Omental fat pad (tissue), 4 donors: ENCODE measurements around the gene TEAD1. TPM values are rescaled to one million over a fixed set of nuclear protein-coding genes. Genes with fewer than 3 reads are reported as not detected.

Experiments
- ATAC-seq: fragments of 150-250 bp; one replicate; pipeline ENCODE4 v1.9.1; 2016; ENCODE audit warnings: mild to moderate bottlenecking, moderate library complexity; ENCODE audit not compliant: low FRiP score
- DNase-seq: peaks from one replicate; pipeline ENCODE4 v3.0.0-alpha.2; 2019; ENCODE audit warnings: low spot score
- total RNA-seq, 4 donors: library from RNA; depleted of rRNA; stranded (reverse); fragments of >200 nt; gene quantifications; one replicate each; pipeline ENCODE4 v1.1.0, GENCODE V29; 2016
- TF ChIP-seq, protein P1 (sequence below), 3 donors: fragments of 450-650 bp; IDR thresholded peaks; one replicate each; pipeline ENCODE4 v1.5.1; 2016 to 2017; ENCODE audit warnings: antibody characterized with exemption in 3 of 3, mild to moderate bottlenecking in 3 of 3, moderate library complexity in 2 of 3

Gene TEAD1
- total RNA-seq, 4 donors from 2014 or later = 81.7 to 123 (median 103) TPM

DNA sequence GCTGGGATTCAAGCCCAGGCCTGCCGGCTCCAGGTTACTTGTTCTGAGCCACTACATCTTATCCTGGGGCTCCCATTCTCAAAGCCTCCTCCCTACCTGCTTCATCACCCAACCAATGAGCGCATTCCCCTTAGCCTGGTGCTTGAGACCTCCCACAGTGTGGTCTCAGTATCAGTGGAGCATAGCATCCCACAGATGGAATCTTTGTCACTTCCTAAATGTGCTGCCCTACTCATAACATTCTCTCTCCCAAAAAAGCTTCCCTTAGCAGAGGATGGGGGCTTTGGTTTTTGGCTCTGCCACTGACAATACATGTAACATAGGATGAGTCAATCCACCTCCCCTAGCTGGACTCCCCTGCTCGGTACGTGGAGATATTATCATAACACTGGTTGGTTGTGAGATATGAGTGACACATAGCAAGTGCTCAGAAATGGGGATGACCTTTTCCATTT, 28.8 kb downstream of the TEAD1 start:
- ATAC-seq = no peak

DNA sequence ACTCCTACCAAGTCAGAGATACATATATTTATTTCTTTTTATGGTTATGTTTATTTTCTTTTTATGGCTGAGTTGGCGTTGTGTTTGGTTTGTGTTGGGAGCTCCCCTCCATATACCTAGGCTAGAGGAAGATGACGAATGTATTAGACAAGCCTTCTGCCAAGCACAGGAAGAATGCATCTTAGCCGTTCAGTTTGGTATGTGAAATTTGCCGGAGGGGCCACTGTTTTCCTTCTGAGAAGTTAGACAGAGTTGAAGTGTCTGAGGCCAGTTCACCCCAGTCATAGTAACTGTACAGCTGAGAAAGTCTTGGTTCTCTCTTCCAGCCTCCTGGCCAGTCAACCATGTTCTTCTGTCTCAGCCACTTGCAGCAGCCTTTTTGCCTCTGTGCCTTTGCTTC, 29.8 kb downstream of the TEAD1 start:
- DNase-seq (no peak), ATAC-seq (no peak)
- TF ChIP-seq, protein P1, sequence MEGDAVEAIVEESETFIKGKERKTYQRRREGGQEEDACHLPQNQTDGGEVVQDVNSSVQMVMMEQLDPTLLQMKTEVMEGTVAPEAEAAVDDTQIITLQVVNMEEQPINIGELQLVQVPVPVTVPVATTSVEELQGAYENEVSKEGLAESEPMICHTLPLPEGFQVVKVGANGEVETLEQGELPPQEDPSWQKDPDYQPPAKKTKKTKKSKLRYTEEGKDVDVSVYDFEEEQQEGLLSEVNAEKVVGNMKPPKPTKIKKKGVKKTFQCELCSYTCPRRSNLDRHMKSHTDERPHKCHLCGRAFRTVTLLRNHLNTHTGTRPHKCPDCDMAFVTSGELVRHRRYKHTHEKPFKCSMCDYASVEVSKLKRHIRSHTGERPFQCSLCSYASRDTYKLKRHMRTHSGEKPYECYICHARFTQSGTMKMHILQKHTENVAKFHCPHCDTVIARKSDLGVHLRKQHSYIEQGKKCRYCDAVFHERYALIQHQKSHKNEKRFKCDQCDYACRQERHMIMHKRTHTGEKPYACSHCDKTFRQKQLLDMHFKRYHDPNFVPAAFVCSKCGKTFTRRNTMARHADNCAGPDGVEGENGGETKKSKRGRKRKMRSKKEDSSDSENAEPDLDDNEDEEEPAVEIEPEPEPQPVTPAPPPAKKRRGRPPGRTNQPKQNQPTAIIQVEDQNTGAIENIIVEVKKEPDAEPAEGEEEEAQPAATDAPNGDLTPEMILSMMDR (IDR thresholded peaks at IDR 0.05) = no peak

More for the DNA sequence above, 28.8 kb downstream of the TEAD1 start:
- TF ChIP-seq, protein P1 (IDR thresholded peaks at IDR 0.05) = no peak
- DNase-seq = no peak

DNA sequence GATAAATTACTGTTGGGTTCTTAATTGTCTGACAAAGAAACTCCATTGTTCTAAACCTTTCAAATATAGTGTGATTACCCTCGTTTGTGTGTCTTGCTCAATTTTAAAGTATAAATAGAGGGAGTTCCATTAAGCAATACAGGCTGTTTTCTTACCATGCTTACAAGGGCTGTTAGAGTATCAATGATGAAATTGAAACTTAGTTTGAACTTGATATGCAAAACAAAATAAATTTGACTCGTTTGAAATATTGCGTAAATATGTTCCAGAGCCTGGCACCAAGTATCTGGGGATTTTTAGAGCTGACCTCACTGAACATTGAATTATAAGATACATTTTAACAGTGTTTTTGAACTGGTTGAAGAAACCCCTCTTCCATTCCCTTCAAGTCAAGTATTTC, 31.7 kb downstream of the TEAD1 start:
- TF ChIP-seq, protein P1 (IDR thresholded peaks at IDR 0.05) = no peak
- DNase-seq (no peak), ATAC-seq (peak; percentile 52)

DNA sequence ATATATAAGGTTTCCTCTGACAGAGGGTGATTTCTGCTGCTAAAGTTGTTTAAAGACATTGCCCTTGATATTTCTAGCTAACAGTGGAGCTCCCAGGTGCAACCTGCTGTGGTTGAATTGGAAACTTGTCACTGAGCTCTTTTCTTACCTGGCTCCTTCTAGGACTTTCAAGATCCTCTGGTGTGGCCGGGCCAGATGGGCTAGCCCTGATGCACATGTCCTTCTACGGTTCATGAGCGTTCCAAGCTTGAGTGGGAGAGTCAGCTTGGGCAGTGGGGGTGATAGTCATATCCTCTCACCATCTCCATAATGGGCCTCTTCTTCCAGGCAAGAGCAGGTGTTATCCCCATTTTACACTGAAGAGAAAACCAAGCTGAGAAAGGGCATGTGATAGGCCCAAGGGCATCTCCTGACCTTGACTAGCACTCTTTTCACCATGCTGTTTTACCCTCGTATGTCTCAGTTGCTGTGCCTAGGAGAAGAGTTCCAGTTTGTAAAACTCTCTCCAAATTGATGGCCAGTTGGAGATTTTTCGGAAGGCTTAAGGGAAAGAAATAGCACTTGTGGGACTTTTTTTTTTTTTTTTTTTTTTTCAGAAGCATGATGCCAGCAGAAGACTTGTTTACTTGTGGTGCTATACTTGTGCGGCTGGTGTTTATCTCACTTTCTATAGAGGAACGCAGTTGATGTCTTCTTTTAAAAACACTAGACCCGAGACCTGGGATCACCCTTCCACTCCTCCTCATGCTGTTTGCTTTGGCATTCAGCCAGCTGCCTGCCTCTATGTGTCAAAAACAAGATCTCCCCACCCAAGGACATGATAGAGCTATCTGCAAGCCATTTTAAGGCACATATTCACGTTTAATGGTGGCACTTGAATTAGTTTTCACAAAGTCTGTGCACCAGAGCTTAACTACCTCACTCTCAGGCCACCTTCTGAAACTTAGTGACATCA, 32.6 kb downstream of the TEAD1 start:
- ATAC-seq (no peak), DNase-seq (no peak)
- TF ChIP-seq, protein P1 (IDR thresholded peaks at IDR 0.05) = no peak

DNA sequence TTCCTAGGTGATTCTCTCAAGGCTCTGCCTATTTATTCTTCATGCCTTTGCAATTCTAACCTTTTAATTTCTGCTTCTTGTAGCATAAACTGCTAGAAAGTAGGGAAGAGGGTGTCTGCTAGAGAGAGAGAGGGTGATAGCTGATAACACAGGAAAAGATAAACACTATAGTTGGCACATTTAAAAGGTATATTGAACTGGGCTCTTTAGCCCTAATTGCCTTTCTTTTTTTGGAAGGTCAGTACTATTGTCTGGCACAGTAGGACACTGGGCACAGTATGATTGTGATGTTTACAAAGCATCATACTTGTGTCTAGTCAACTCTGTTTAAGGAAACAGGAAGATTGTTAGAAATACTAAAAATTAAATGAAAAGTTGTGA, 33.3 kb downstream of the TEAD1 start:
- ATAC-seq (no peak), DNase-seq (no peak)
- TF ChIP-seq, protein P1 (IDR thresholded peaks at IDR 0.05) = no peak

DNA sequence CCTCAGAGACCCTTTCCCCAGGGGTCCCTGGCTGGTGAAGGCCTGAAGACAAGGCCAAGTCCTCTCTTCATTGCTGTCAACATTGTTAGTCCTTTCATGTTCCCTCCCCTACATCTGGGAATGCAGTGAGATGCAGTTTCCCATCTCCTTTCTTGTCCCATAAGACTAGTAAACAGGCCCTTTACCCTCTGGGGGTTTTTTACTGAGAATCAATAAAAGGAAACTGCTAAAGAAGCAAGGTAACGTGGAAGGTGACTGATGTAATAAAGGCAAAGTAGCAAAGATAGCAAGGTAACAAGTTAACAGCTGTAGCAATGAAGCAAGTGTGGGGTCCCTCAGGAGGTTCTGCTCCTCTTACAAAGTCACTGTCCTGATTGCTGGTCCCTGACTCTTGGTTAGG, 37.3 kb downstream of the TEAD1 start:
- DNase-seq (no peak), ATAC-seq (no peak)
- TF ChIP-seq, protein P1 (IDR thresholded peaks at IDR 0.05) = no peak

DNA sequence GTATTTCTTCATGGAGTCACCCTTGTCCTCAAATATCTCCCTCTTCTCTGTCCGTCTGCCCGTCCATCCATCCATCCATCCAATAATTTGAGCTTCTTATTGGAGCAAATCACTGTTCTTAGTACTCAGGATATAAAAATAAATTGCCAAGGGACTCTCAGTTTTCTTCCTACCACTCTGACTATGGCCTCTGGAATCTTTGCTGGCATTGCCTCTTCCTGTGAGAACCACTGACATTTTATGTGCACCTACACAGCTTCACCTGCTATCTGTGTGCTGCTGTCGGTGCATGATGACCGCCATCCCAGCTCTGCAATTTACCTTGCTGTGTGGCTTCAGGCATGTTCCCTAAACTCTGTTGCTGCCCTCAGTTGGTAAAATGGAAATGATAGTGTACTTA, 37.9 kb downstream of the TEAD1 start:
- TF ChIP-seq, protein P1 (IDR thresholded peaks at IDR 0.05) = no peak
- DNase-seq (no peak), ATAC-seq (no peak)
